ENCODE data around the gene MSX2. TPM values are rescaled to one million over a fixed set of nuclear protein-coding genes. Genes with fewer than 3 reads are reported as not detected.

MSX2 gene
- polyA plus RNA-seq, 1 of the 3 experiments (the other 2 are of a cell fraction) = 5.8 TPM

GRCh38 chr5:174675916-174676315, 48.5 kb upstream of the MSX2 start:
- 34% methylated on average over 5 of the region's 5 CpGs for WGBS (ENCODE audit: low lambda C conversion rate)
- Histone ChIP-seq H3K4me3 (ENCODE audit: low read depth in 2 of 2, low read length in 1 of 2) (no peak overlapping the region), H3K9ac (no peak overlapping the region), H3K36me3 (replicated peaks in 1 of 2; ENCODE audit: control insufficient read depth in 1 of 2, insufficient read depth in 2 of 2, low read length in 1 of 2) (no peaks in the 10 kb centered on the region), H3K9me2 (no peaks in the 10 kb centered on the region), H3K4me1 (ENCODE audit: control insufficient read depth in 1 of 2, insufficient read depth in 2 of 2, low read depth in 1 of 2, low read length in 1 of 2) (no peaks in the 10 kb centered on the region), H3K4me2 (no peak overlapping the region), H3F3A (replicated peaks; ENCODE audit: insufficient read depth) (no peaks in the 10 kb centered on the region), H2AFZ (ENCODE audit: low read depth) (no peak overlapping the region), H3K79me2 (ENCODE audit: insufficient read depth) (no peaks in the 10 kb centered on the region), H3K27me3 (ENCODE audit: insufficient read depth) (no peaks in the 10 kb centered on the region), H4K20me1 (ENCODE audit: insufficient read depth) (no peaks in the 10 kb centered on the region), H3K27ac (ENCODE audit: low read depth in 2 of 2, low read length in 1 of 2) (no peak overlapping the region), H3K9me3 (no peaks in the 10 kb centered on the region)
- ChIA-PET CTCF (interaction anchor here (1.1 kb wide), 1 partner anchor 8 kb away, joined by 3 read pairs; no protein-coding TSS in a partner anchor), POLR2A (no interaction called here)
- DNase-seq = no peak
- TF ChIP-seq FOXJ3 (CRISPR knock-in tag; IDR thresholded peaks at IDR 0.05) = no peak
- TF ChIP-seq NRF1 (IDR thresholded peaks at IDR 0.05; ENCODE audit: low read depth, low read length) = no peak
- no peak for TF ChIP-seq SIN3A (IDR thresholded peaks at IDR 0.05; ENCODE audit: borderline replicate concordance, low read depth, low read length)
- TF ChIP-seq PBX3 (IDR thresholded peaks at IDR 0.05) = no peak
- TF ChIP-seq RAD21 (IDR thresholded peaks at IDR 0.05; ENCODE audit: low read length) = no peak
- TF ChIP-seq EZH2phosphoT487 (IDR thresholded peaks at IDR 0.05; ENCODE audit: borderline replicate concordance, low read depth) = no peak
- no peak for TF ChIP-seq RCOR1 (IDR thresholded peaks at IDR 0.05; ENCODE audit: low read length)
- no peak for TF ChIP-seq CTCF (IDR thresholded peaks at IDR 0.05)

GRCh38 chr5:174678107-174678506, 46.3 kb upstream of the MSX2 start:
- no peak overlapping the region for H3K27ac ChIP-seq (ENCODE audit: low read depth in 2 of 2, low read length in 1 of 2)
- no peaks in the 10 kb centered on the region for H3K27me3 ChIP-seq (ENCODE audit: insufficient read depth)
- H3K9ac ChIP-seq = no peak overlapping the region
- ChIA-PET CTCF (no interaction called here), POLR2A (no interaction called here)
- H3K36me3 ChIP-seq (replicated peaks in 1 of 2; ENCODE audit: control insufficient read depth in 1 of 2, insufficient read depth in 2 of 2, low read length in 1 of 2) = no peaks in the 10 kb centered on the region
- no peaks in the 10 kb centered on the region for H3K79me2 ChIP-seq (ENCODE audit: insufficient read depth)
- DNase-seq = no peak
- no peaks in the 10 kb centered on the region for H3F3A ChIP-seq (replicated peaks; ENCODE audit: insufficient read depth)
- H3K4me3 ChIP-seq (ENCODE audit: low read depth in 2 of 2, low read length in 1 of 2) = no peak overlapping the region
- no peaks in the 10 kb centered on the region for H3K4me1 ChIP-seq (ENCODE audit: control insufficient read depth in 1 of 2, insufficient read depth in 2 of 2, low read depth in 1 of 2, low read length in 1 of 2)
- no peaks in the 10 kb centered on the region for H3K9me2 ChIP-seq
- no peak overlapping the region for H2AFZ ChIP-seq (ENCODE audit: low read depth)
- no peaks in the 10 kb centered on the region for H3K9me3 ChIP-seq
- H3K4me2 ChIP-seq = no peak overlapping the region
- H4K20me1 ChIP-seq (ENCODE audit: insufficient read depth) = no peaks in the 10 kb centered on the region
- no peak for TF ChIP-seq YY1 (IDR thresholded peaks at IDR 0.05; ENCODE audit: low read depth)
- no peak for TF ChIP-seq IRF3 (IDR thresholded peaks at IDR 0.05; ENCODE audit: low read depth, low read length)
- no peak for TF ChIP-seq RXRA (IDR thresholded peaks at IDR 0.05; ENCODE audit: borderline replicate concordance, low read depth)
- no peak for TF ChIP-seq EP300 (IDR thresholded peaks at IDR 0.05; ENCODE audit: borderline replicate concordance in 1 of 2, low read depth in 1 of 2, low read length in 1 of 2)
- no peak for TF ChIP-seq CHD2 (IDR thresholded peaks at IDR 0.05; ENCODE audit: low read length, partially characterized antibody)
- TF ChIP-seq CTCF (IDR thresholded peaks at IDR 0.05) = no peak
- no peak for TF ChIP-seq ZBTB33 (IDR thresholded peaks at IDR 0.05; ENCODE audit: borderline replicate concordance, low read depth)
- TF ChIP-seq MXI1 (IDR thresholded peaks at IDR 0.05; ENCODE audit: low read depth, low read length) = no peak
- no peak for TF ChIP-seq TCF12 (IDR thresholded peaks at IDR 0.05)
- no peak for TF ChIP-seq FOXM1 (IDR thresholded peaks at IDR 0.05; ENCODE audit: low read depth)
- no peak for TF ChIP-seq RCOR1 (IDR thresholded peaks at IDR 0.05; ENCODE audit: low read length)
- TF ChIP-seq RFX5 (IDR thresholded peaks at IDR 0.05; ENCODE audit: low read length) = no peak

All from SK-N-SH (cell line).